ENCODE data around the gene DUSP28.

The DUSP28 gene

GRCh38 chr2:240602266-240603050, 42.3 kb downstream of the DUSP28 start:
- no peak for DNase-seq

GRCh38 chr2:240603081-240603835, 43.1 kb downstream of the DUSP28 start:
- no peak for DNase-seq

- no peak for DNase-seq
These were observed 43.7 kb downstream of the DUSP28 start for GRCh38 chr2:240603846-240604245.

- no peak for DNase-seq
These were observed 44.3 kb downstream of the DUSP28 start for GRCh38 chr2:240604291-240604938.

- no peak for DNase-seq
These were observed 45.0 kb downstream of the DUSP28 start for GRCh38 chr2:240604939-240605716.

GRCh38 chr2:240605867-240606743, 45.9 kb downstream of the DUSP28 start:
- DNase-seq, result no peak

- no peak for DNase-seq
These were observed 51.5 kb downstream of the DUSP28 start for GRCh38 chr2:240611601-240612210.

All from GOT3 (cell line).